OCI-LY7 (cell line): ENCODE data around the gene NLRP14. TPM values are rescaled to one million over a fixed set of nuclear protein-coding genes. Genes with fewer than 3 reads are reported as not detected.

ENCODE experiments used
- BruUV-seq: library from RNA; stranded (reverse); fragments of 400-500 nt; replicated peaks from 2 replicates; lab custom pipeline; 2021; lab: Mats Ljungman, UMichigan
- CTCF ChIA-PET: fragments of 300-600 bp; sonication (Branson Sonifier 250); formaldehyde crosslinking; loops from one replicate; lab custom pipeline; 2022; ENCODE audit warnings: antibody characterized with exemption; ENCODE audit not compliant: unreplicated experiment; lab: Charles Lee
- POLR2A ChIA-PET: fragments of 300-600 bp; sonication (Branson Sonifier 250); formaldehyde crosslinking; loops from one replicate; lab custom pipeline; 2022; ENCODE audit warnings: antibody characterized with exemption; lab: Charles Lee
- DNase-seq: peaks from one replicate; pipeline ENCODE4 v3.0.0-alpha.2; 2015; ENCODE audit warnings: low spot score
- H2AFZ ChIP-seq: fragments of 200-600 bp; sonication (generic), shearing (Covaris generic); 2 replicates; pipeline ENCODE4 v1.6.1; 2014; ENCODE audit warnings: mild to moderate bottlenecking, antibody characterized with exemption, low read length, moderate library complexity
- H3K27ac ChIP-seq: fragments of 200-600 bp; sonication (generic); 2 replicates; pipeline ENCODE4 v1.5.1; 2014; ENCODE audit warnings: mixed run types, low read depth, mild to moderate bottlenecking, moderate library complexity, low read length, inconsistent platforms; ENCODE audit not compliant: poor library complexity, severe bottlenecking
- H3K36me3 ChIP-seq: fragments of 200-600 bp; sonication (generic); 2 replicates; pipeline ENCODE4 v1.6.1; 2014; ENCODE audit warnings: mild to moderate bottlenecking, antibody characterized with exemption, low read length, moderate library complexity, mixed read lengths; ENCODE audit not compliant: insufficient read depth
- H3K4me1 ChIP-seq: fragments of 200-600 bp; sonication (generic); 2 replicates; pipeline ENCODE4 v1.5.1; 2014; ENCODE audit warnings: mild to moderate bottlenecking, low read length; ENCODE audit not compliant: insufficient read depth, poor library complexity, severe bottlenecking
- H3K4me2 ChIP-seq: fragments of 200-600 bp; sonication (generic); 2 replicates; pipeline ENCODE4 v1.6.1; 2014; ENCODE audit warnings: mild to moderate bottlenecking, low read length
- H3K4me3 ChIP-seq: fragments of 200-600 bp; sonication (generic); 2 replicates; pipeline ENCODE4 v1.5.1; 2014; ENCODE audit warnings: mild to moderate bottlenecking, low read depth, low read length; ENCODE audit not compliant: poor library complexity, severe bottlenecking
- H3K79me2 ChIP-seq: fragments of 200-600 bp; sonication (generic); 2 replicates; pipeline ENCODE4 v1.6.1; 2016; ENCODE audit warnings: low read depth, mild to moderate bottlenecking, low read length, moderate library complexity, mixed read lengths; ENCODE audit not compliant: insufficient read depth
- H3K9me2 ChIP-seq: fragments of 200-600 bp; sonication (generic); 2 replicates; pipeline ENCODE4 v1.6.1; 2016; ENCODE audit warnings: mild to moderate bottlenecking, low read length, mixed read lengths; ENCODE audit not compliant: insufficient read depth
- H3K9me3 ChIP-seq: fragments of 200-600 bp; sonication (generic); 2 replicates; pipeline ENCODE4 v1.6.1; 2014; ENCODE audit warnings: mild to moderate bottlenecking, mixed run types, low read length, mixed read lengths
- H4K20me1 ChIP-seq: fragments of 200-600 bp; sonication (generic); 2 replicates; pipeline ENCODE4 v1.6.1; 2014; ENCODE audit warnings: mild to moderate bottlenecking, antibody characterized with exemption, low read length, moderate library complexity, mixed read lengths; ENCODE audit not compliant: insufficient read depth
- EZH2phosphoT487 ChIP-seq: fragments of 200-600 bp; sonication (generic); IDR thresholded peaks from 2 replicates; pipeline ENCODE4 v1.6.1; 2018; ENCODE audit warnings: low read depth, borderline replicate concordance, mild to moderate bottlenecking, mixed run types, antibody characterized with exemption, low read length, moderate library complexity, mixed read lengths
- intact Hi-C: fragments of 100-400 bp; cut with micrococcal nuclease; formaldehyde crosslinking; loops from one replicate; pipeline ENCODE4 v1.10.0; 2022; ENCODE audit not compliant: unreplicated experiment
- total RNA-seq, 2 experiments: library from RNA; depleted of rRNA in 1 of 2; stranded (reverse); fragments of >200 nt in 1 of 2; shearing (Covaris generic) in 1 of 2; gene quantifications; 2 replicates each; pipeline ENCODE4 v1.2.3, GENCODE V29; 2014 to 2022
- TF ChIP-seq, protein P1 (sequence below): fragments of 200-600 bp; sonication (generic); conservative IDR thresholded peaks from 2 replicates; pipeline ENCODE4 v1.5.1; 2014; ENCODE audit warnings: mild to moderate bottlenecking, antibody characterized with exemption, low read length, moderate library complexity, mixed read lengths

The NLRP14 gene
- total RNA-seq, 2 experiments from 2014 or later = 3.8 to 6.4 TPM

DNA sequence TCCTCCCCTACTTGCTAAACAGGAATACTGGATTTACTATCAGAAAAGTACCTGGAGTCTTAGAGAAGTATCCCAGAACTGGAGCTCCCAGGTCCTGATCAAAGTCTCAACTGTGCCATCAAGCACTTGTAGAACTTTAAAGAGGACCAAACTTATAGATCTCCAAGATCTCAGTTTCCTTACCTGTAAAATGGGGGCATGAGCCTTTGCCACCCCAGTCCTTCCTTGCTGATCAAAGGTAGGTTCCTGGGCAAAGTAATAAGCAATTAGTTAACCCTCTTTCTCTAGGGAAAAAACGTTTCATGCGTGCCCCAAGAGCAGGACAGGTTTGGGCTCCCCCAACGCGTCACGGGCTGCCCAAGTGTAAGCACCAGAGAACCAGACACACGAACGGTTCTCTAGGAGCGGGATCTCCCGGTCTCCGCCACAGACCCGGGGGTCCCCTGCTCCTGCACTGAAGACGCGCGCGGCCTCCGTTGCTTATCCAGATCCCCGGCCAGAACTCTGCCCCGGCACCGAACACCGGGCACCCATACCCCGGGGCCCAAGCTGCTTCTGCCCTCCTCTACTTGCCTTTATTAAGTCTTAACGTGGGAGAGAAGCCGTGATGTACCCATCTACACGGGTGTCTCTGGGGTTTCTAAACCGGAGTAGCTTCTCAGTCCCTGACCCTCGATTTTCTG lies 638 bp upstream of the NLRP14 start:
- Histone ChIP-seq H3K4me3 (no peak overlapping the region), H3K79me2 (no peaks in the 10 kb centered on the region), H2AFZ (no peak overlapping the region), H3K4me2 (no peak overlapping the region), H3K36me3 (no peaks in the 10 kb centered on the region), H3K9me2 (0 out of 2 replicates have a peak, but pooled peaks cover under 1% of the 10 kb centered on the region), H3K4me1 (no peaks in the 10 kb centered on the region), H3K27ac (no peak overlapping the region), H4K20me1 (no peaks in the 10 kb centered on the region), H3K9me3 (no peaks in the 10 kb centered on the region)
- TF ChIP-seq, protein P1, sequence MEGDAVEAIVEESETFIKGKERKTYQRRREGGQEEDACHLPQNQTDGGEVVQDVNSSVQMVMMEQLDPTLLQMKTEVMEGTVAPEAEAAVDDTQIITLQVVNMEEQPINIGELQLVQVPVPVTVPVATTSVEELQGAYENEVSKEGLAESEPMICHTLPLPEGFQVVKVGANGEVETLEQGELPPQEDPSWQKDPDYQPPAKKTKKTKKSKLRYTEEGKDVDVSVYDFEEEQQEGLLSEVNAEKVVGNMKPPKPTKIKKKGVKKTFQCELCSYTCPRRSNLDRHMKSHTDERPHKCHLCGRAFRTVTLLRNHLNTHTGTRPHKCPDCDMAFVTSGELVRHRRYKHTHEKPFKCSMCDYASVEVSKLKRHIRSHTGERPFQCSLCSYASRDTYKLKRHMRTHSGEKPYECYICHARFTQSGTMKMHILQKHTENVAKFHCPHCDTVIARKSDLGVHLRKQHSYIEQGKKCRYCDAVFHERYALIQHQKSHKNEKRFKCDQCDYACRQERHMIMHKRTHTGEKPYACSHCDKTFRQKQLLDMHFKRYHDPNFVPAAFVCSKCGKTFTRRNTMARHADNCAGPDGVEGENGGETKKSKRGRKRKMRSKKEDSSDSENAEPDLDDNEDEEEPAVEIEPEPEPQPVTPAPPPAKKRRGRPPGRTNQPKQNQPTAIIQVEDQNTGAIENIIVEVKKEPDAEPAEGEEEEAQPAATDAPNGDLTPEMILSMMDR = no peak
- TF ChIP-seq EZH2phosphoT487 = no peak
- intact Hi-C loops = no loop called here
- no peak for DNase-seq
- POLR2A ChIA-PET = no interaction called here
- no TSS peak for BruUV-seq
- CTCF ChIA-PET = no interaction called here

DNA sequence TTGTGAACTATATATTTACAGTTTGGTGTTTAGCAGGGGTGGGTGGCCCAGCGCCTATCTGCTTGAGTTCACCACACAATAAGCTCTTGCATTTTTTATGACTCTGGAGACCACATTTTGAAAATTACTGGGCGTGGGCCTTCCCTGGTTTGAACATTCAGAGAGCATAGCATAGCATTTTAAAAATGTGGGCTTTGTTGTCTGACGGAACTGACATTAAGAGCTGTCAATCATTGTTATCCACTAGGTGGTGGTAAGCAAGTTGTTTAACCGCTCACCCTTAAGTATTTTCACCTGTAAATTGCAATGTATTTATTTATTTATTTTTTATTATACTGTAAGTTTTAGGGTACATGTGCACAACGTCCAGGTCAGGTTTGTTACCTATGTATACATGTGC lies 1.0 kb downstream of the NLRP14 start:
- ChIA-PET CTCF (no interaction called here), POLR2A (no interaction called here)
- H3K4me2 ChIP-seq = no peak overlapping the region
- no peaks in the 10 kb centered on the region for H3K9me3 ChIP-seq
- no peak overlapping the region for H3K4me3 ChIP-seq
- no peaks in the 10 kb centered on the region for H4K20me1 ChIP-seq
- H3K79me2 ChIP-seq = no peaks in the 10 kb centered on the region
- H3K27ac ChIP-seq = no peak overlapping the region
- no peak overlapping the region for H2AFZ ChIP-seq
- DNase-seq = no peak
- no peaks in the 10 kb centered on the region for H3K4me1 ChIP-seq
- no TSS peak for BruUV-seq
- H3K9me2 ChIP-seq = 0 out of 2 replicates have a peak, but pooled peaks cover 4% of the 10 kb centered on the region
- intact Hi-C loops = no loop called here
- H3K36me3 ChIP-seq = no peaks in the 10 kb centered on the region
- TF ChIP-seq EZH2phosphoT487 = no peak
- TF ChIP-seq, protein P1 = no peak

DNA sequence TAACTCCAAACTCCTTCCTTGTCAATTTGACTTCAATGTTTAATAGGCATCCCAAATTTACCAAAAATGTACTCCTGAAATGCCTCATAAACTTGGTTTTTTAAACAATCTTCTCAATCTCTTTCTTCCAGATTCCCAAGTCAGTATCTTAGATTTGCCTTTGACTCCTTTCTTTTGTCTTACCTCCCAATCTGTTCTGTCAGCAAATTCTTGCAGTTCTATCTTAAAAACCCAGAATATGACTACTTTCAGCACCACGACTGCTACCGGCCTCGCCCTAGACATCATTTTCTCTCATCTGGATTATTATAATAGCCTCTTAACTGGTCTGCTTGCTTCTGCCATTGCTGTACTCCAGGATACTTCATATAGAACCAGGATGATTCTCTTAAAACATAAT lies 7.9 kb downstream of the NLRP14 start:
- Histone ChIP-seq H3K4me3 (no peak overlapping the region), H3K9me2 (0 out of 2 replicates have a peak, but pooled peaks cover 4% of the 10 kb centered on the region), H4K20me1 (no peaks in the 10 kb centered on the region), H3K4me2 (no peak overlapping the region), H3K36me3 (no peaks in the 10 kb centered on the region), H2AFZ (no peak overlapping the region), H3K9me3 (no peaks in the 10 kb centered on the region), H3K4me1 (peaks cover 9% of the 10 kb centered on the region), H3K27ac (no peak overlapping the region), H3K79me2 (no peaks in the 10 kb centered on the region)
- intact Hi-C loops = no loop called here
- ChIA-PET POLR2A (no interaction called here), CTCF (no interaction called here)
- TF ChIP-seq, protein P1 = no peak
- TF ChIP-seq EZH2phosphoT487 = no peak
- BruUV-seq = no TSS peak
- no peak for DNase-seq
